ENCODE results near the gene RNF223.

DNA sequence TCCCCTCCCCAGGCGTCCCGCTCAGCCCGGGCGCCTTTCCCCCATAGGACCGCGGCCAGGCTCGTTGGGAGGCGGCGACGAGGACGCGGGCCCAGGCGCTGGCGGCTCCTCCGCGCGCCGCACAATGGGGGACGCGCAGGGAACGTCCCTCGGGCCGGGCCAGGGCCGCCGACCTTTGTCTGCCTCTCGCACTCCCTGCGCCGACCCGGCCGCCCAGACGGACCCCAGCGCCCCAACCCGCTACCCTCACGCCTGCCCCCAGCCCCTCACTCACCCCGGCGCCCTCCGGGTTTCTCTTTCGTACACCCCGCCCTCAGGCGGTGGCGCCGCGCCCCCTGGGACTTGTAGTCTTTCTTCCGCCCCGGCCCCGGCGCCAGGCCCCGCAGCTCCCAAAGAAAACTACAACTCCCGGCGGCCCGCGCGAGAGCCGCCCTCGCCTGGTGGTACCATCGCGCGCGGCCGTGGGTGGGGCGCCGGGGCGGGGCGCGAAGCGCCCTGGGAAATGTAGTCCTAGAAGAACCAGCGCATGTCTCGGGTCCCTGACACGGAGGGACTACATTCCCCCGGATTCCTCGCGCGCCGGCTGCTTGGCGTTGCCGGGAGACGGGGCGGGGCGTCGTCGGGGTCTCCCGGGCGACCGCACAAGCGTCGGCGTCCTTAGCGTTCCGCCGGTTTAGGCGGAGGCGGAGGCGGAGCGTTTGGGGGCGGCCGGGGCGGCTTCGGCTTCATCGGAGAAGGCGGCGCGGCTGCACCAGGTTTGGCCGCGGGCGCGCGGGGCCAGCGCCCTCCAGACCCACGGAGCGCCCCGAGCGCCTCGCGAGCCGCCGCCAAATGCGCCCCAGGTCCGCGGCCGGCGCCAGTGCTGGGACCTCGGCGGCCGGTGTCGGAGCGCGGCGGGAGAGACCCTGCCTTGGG, 41.9 kb upstream of the RNF223 start, which contains the start of gene C1orf159:
- TF ChIP-seq, protein P1, sequence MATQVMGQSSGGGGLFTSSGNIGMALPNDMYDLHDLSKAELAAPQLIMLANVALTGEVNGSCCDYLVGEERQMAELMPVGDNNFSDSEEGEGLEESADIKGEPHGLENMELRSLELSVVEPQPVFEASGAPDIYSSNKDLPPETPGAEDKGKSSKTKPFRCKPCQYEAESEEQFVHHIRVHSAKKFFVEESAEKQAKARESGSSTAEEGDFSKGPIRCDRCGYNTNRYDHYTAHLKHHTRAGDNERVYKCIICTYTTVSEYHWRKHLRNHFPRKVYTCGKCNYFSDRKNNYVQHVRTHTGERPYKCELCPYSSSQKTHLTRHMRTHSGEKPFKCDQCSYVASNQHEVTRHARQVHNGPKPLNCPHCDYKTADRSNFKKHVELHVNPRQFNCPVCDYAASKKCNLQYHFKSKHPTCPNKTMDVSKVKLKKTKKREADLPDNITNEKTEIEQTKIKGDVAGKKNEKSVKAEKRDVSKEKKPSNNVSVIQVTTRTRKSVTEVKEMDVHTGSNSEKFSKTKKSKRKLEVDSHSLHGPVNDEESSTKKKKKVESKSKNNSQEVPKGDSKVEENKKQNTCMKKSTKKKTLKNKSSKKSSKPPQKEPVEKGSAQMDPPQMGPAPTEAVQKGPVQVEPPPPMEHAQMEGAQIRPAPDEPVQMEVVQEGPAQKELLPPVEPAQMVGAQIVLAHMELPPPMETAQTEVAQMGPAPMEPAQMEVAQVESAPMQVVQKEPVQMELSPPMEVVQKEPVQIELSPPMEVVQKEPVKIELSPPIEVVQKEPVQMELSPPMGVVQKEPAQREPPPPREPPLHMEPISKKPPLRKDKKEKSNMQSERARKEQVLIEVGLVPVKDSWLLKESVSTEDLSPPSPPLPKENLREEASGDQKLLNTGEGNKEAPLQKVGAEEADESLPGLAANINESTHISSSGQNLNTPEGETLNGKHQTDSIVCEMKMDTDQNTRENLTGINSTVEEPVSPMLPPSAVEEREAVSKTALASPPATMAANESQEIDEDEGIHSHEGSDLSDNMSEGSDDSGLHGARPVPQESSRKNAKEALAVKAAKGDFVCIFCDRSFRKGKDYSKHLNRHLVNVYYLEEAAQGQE (IDR thresholded peaks at IDR 0.05), result peak; percentile 15
- TF ChIP-seq, protein P2, sequence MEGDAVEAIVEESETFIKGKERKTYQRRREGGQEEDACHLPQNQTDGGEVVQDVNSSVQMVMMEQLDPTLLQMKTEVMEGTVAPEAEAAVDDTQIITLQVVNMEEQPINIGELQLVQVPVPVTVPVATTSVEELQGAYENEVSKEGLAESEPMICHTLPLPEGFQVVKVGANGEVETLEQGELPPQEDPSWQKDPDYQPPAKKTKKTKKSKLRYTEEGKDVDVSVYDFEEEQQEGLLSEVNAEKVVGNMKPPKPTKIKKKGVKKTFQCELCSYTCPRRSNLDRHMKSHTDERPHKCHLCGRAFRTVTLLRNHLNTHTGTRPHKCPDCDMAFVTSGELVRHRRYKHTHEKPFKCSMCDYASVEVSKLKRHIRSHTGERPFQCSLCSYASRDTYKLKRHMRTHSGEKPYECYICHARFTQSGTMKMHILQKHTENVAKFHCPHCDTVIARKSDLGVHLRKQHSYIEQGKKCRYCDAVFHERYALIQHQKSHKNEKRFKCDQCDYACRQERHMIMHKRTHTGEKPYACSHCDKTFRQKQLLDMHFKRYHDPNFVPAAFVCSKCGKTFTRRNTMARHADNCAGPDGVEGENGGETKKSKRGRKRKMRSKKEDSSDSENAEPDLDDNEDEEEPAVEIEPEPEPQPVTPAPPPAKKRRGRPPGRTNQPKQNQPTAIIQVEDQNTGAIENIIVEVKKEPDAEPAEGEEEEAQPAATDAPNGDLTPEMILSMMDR (IDR thresholded peaks at IDR 0.05; ENCODE audit: low read depth, low read length, missing input control), result no peak
- TF ChIP-seq TAF1 (conservative IDR thresholded peaks at IDR 0.05) (no peak), GABPA (IDR thresholded peaks at IDR 0.05 in 1 of 2, conservative IDR thresholded peaks at IDR 0.05 in 1 of 2) (peak in 1 of 2 donors; percentile 76)

Data from liver (tissue), 3 donors.